Left hindlimb (tissue), 1 donor: Measurements from ENCODE around the gene PNLIPRP3.

Experiments
- DNase-seq: peaks from one replicate; pipeline ENCODE4 v3.0.0-alpha.2; 2018

The PNLIPRP3 gene

GRCh38 chr10:116511365-116511764 is 83.7 kb downstream of the PNLIPRP3 start:
- no peak for DNase-seq

GRCh38 chr10:116521424-116522290 is 94.0 kb downstream of the PNLIPRP3 start:
- no peak for DNase-seq

- DNase-seq = no peak
Observed at GRCh38 chr10:116522803-116523381, 95.2 kb downstream of the PNLIPRP3 start.

GRCh38 chr10:116524736-116525135 is 97.1 kb downstream of the PNLIPRP3 start:
- DNase-seq = no peak

GRCh38 chr10:116526219-116526618 is 98.6 kb downstream of the PNLIPRP3 start:
- no peak for DNase-seq
